ENCODE data around the gene PDK2. TPM values are rescaled to one million over a fixed set of nuclear protein-coding genes. Genes with fewer than 3 reads are reported as not detected.

Gene PDK2
- total and polyA plus RNA-seq, 9 of the 15 experiments (the other 6 are each of a cell fraction or from before 2014, with no cell fraction given), result 0.03 to 2.5 (median 1.4) TPM

DNA sequence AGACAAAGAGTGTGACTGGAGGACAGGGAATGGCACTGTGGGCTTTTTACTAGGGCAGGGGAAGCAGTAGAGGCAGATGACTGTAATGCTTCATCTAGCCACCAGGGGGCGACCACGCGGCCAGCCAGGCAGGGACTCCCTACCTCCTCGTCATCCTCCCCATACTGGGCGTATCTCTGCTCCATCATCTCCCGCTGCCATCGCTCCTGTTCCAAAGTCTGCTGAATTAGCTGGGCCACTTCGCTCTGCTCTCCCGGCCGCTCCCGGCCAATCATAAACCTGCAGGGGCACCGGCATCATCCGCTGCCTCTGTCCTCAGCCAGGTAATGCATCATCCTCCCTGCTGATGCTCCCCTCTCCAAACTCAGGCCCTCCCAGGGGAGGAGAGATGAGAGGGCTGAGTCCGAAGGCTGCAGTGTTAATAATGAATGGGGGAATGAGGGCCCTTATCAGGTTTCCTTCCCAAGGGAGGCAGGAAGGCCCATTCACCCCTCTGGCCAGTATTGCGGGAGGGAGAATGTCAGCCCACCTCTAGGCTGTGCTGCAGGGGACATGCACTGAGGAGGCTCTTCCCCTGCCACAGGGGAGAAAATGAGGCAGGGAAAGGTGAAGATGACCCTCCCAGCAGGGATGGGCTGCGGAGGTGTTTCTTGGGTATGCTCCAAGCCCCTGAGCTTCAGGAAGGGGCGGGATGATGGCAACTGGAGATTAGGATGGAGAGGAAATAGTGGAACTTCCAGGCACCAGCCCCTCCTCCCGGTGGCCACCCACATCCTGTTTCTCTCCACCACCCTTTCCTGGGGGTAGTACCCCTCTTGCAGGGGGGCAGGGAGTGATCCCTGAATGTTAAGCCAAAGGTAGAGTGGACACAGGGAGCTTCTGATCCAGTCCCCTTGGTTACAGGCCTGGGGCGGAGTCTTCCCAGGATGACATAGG is 45.1 kb downstream of the PDK2 start (continued):
- TF ChIP-seq TFAP4 (CRISPR knock-in tag; IDR thresholded peaks at IDR 0.05; ENCODE audit: borderline replicate concordance) (peak; percentile 67; the same call in 1 of the 2 replicates), MTA3 (IDR thresholded peaks at IDR 0.05; ENCODE audit: borderline replicate concordance) (peak; percentile 60; the same call in 1 of the 2 replicates), NFE2L1 (tag; IDR thresholded peaks at IDR 0.05; ENCODE audit: borderline replicate concordance, low read depth) (no peak), KAT2B (IDR thresholded peaks at IDR 0.05; ENCODE audit: low read depth, low read length) (no peak), ZNF277 (CRISPR knock-in tag; IDR thresholded peaks at IDR 0.05; ENCODE audit: borderline replicate concordance) (no peak), ZNF146 (CRISPR knock-in tag; IDR thresholded peaks at IDR 0.05; ENCODE audit: unreplicated experiment) (no peak), TSC22D4 (tag; IDR thresholded peaks at IDR 0.05) (no peak), KHSRP (IDR thresholded peaks at IDR 0.05) (no peak), GATAD2B (IDR thresholded peaks at IDR 0.05; ENCODE audit: borderline replicate concordance) (no peak), SMC3 (conservative IDR thresholded peaks at IDR 0.05; ENCODE audit: insufficient read depth, low read depth, low read length) (peak; percentile 68), FOXK1 (CRISPR knock-in tag; IDR thresholded peaks at IDR 0.05; ENCODE audit: borderline replicate concordance) (no peak), MIER1 (IDR thresholded peaks at IDR 0.05; ENCODE audit: low read depth) (no peak), AFF4 (CRISPR knock-in tag; IDR thresholded peaks at IDR 0.05) (no peak)
- TF ChIP-seq, protein P1, sequence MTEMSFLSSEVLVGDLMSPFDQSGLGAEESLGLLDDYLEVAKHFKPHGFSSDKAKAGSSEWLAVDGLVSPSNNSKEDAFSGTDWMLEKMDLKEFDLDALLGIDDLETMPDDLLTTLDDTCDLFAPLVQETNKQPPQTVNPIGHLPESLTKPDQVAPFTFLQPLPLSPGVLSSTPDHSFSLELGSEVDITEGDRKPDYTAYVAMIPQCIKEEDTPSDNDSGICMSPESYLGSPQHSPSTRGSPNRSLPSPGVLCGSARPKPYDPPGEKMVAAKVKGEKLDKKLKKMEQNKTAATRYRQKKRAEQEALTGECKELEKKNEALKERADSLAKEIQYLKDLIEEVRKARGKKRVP (CRISPR knock-in tag; IDR thresholded peaks at IDR 0.05), result no peak

All from K562 (cell line).